Astrocyte (in vitro differentiated cells and primary cell): ENCODE data around the gene XDH.

ENCODE experiments used
- EZH2 ChIP-seq: IDR thresholded peaks from 2 replicates; pipeline ENCODE4 v1.6.1; 2012; ENCODE audit warnings: mild to moderate bottlenecking, low read length, inconsistent platforms; ENCODE audit not compliant: insufficient read depth
- TF ChIP-seq, protein P1 (sequence below): IDR thresholded peaks from 2 replicates; pipeline ENCODE4 v1.5.1; 2011; ENCODE audit warnings: low read depth, mild to moderate bottlenecking, inconsistent platforms, low read length, moderate library complexity; ENCODE audit not compliant: insufficient read depth

DNA sequence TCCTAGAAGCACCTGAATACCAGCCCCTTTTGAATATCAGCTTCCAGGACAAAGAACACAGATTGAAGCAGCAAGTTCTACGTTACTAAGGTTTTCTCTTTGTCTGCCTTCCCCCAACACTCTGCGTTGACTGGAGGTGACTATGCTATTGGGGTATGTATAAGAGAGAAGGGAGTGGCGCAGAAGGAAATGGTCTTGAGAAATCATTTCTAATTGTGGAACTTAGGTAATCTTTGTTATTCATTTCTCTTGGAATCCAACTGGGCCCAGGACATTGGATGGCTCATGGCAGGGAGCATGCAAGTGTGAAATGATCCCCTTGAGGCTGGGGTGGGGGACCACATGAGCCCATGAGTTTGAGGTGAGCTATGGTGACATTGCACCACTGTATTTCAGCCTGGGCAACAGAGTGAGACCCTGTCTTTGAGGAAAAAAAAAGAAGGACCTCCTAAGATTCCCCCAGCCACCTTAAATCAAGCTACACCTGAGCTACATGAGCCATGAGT lies 29.7 kb downstream of the XDH start:
- TF ChIP-seq, protein P1, sequence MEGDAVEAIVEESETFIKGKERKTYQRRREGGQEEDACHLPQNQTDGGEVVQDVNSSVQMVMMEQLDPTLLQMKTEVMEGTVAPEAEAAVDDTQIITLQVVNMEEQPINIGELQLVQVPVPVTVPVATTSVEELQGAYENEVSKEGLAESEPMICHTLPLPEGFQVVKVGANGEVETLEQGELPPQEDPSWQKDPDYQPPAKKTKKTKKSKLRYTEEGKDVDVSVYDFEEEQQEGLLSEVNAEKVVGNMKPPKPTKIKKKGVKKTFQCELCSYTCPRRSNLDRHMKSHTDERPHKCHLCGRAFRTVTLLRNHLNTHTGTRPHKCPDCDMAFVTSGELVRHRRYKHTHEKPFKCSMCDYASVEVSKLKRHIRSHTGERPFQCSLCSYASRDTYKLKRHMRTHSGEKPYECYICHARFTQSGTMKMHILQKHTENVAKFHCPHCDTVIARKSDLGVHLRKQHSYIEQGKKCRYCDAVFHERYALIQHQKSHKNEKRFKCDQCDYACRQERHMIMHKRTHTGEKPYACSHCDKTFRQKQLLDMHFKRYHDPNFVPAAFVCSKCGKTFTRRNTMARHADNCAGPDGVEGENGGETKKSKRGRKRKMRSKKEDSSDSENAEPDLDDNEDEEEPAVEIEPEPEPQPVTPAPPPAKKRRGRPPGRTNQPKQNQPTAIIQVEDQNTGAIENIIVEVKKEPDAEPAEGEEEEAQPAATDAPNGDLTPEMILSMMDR = no peak
- no peak for TF ChIP-seq EZH2
